Chondrocyte (in vitro differentiated cells): Measurements from ENCODE around the gene SLC25A39. TPM values are rescaled to one million over a fixed set of nuclear protein-coding genes. Genes with fewer than 3 reads are reported as not detected.

Source experiments
- DNase-seq: peaks from one replicate; pipeline ENCODE4 v3.0.0; 2021; ENCODE audit warnings: mixed read lengths, low spot score
- H3K27ac Mint-ChIP-seq: one replicate; pipeline ENCODE4 v1.8.0; 2021; ENCODE audit warnings: mild to moderate bottlenecking, moderate library complexity, mixed read lengths; ENCODE audit not compliant: unreplicated experiment
- H3K27me3 Mint-ChIP-seq: 2 replicates; pipeline ENCODE4 v1.8.0; 2021; ENCODE audit warnings: low read depth, mixed read lengths
- H3K36me3 Mint-ChIP-seq: 2 replicates; pipeline ENCODE4 v1.8.0; 2021; ENCODE audit warnings: low read depth, mixed read lengths
- H3K4me1 Mint-ChIP-seq: 2 replicates; pipeline ENCODE4 v1.8.0; 2021; ENCODE audit warnings: low read depth, mild to moderate bottlenecking, mixed read lengths
- H3K4me3 Mint-ChIP-seq: one replicate; pipeline ENCODE4 v1.8.0; 2021; ENCODE audit warnings: mild to moderate bottlenecking, moderate library complexity, mixed read lengths; ENCODE audit not compliant: unreplicated experiment
- H3K9me3 Mint-ChIP-seq: 2 replicates; pipeline ENCODE4 v1.8.0; 2021; ENCODE audit warnings: low read depth, mixed read lengths
- total RNA-seq: library from RNA; stranded (reverse); gene quantifications from 3 replicates; pipeline ENCODE4 v1.2.1, GENCODE V29; 2021
- TF ChIP-seq, protein P1 (sequence below): fragments of 200-600 bp; sonication (generic); IDR thresholded peaks from 2 replicates; pipeline ENCODE4 v1.5.0; 2021; ENCODE audit warnings: antibody characterized with exemption, mild to moderate bottlenecking, moderate library complexity

SLC25A39 gene
- total RNA-seq, 1 donor from 2014 or later = 84.1 TPM

- Mint-ChIP-seq H3K4me1 (no peaks in the 10 kb centered on the region), H3K4me3 (no peak overlapping the region), H3K27me3 (peaks cover 11% of the 10 kb centered on the region), H3K36me3 (no peaks in the 10 kb centered on the region), H3K9me3 (no peaks in the 10 kb centered on the region), H3K27ac (no peak overlapping the region)
- TF ChIP-seq, protein P1, sequence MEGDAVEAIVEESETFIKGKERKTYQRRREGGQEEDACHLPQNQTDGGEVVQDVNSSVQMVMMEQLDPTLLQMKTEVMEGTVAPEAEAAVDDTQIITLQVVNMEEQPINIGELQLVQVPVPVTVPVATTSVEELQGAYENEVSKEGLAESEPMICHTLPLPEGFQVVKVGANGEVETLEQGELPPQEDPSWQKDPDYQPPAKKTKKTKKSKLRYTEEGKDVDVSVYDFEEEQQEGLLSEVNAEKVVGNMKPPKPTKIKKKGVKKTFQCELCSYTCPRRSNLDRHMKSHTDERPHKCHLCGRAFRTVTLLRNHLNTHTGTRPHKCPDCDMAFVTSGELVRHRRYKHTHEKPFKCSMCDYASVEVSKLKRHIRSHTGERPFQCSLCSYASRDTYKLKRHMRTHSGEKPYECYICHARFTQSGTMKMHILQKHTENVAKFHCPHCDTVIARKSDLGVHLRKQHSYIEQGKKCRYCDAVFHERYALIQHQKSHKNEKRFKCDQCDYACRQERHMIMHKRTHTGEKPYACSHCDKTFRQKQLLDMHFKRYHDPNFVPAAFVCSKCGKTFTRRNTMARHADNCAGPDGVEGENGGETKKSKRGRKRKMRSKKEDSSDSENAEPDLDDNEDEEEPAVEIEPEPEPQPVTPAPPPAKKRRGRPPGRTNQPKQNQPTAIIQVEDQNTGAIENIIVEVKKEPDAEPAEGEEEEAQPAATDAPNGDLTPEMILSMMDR = no peak
- no peak for DNase-seq
Measured at GRCh38 chr17:44272954-44273353, 51.7 kb downstream of the SLC25A39 start.

DNA sequence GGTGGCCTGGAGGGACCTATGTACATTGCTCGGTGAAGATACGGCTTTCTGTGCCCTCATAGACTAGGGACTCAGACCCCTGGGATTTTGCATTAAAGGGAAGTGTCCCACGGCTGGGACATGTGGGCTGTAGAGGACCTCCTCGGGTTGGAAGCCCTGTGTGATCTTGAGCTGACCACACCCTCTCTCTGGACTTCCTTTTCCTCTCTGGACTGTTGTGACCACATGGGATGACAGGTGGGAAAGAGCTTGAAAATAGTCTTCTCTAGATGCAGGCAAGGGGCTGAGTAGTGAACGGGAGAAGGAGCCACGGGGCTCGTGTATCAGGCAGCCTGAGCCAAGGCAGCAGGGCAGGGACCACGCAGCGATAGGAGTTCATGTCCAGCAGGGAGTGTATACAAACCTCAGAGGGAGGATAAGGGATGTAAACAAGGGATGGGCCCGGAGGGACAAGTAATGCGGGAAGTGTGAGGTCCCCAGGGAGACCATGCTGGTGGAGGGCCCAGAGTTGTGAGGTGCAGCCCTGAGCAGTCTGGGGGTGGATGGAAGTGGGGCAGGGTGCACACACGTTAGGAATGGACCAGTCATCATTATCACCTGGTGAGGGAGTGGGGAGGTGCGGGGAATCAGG is 52.2 kb downstream of the SLC25A39 start:
- no peak overlapping the region for H3K4me3 Mint-ChIP-seq
- H3K4me1 Mint-ChIP-seq = no peaks in the 10 kb centered on the region
- no peaks in the 10 kb centered on the region for H3K36me3 Mint-ChIP-seq
- no peak overlapping the region for H3K27ac Mint-ChIP-seq
- TF ChIP-seq, protein P1 = no peak
- H3K27me3 Mint-ChIP-seq = peaks cover 11% of the 10 kb centered on the region
- no peaks in the 10 kb centered on the region for H3K9me3 Mint-ChIP-seq
- DNase-seq = no peak

Other genes starting within 250 kb of the SLC25A39 start
- 46.3 to 51.2 TPM (median 47.0 TPM) in 3 replicates for gene HDAC5, start 201.2 kb downstream of the SLC25A39 start, total RNA-seq
- 1.3 to 2.8 TPM (median 2.0 TPM) in 3 replicates for gene HROB, start 182.9 kb downstream of the SLC25A39 start, total RNA-seq
- not detected in 3 replicates for gene ASB16, start 154.1 kb downstream of the SLC25A39 start, total RNA-seq
- gene TMUB2, start 137.9 kb downstream of the SLC25A39 start, total RNA-seq = 34.8 to 37.3 TPM (median 35.9 TPM) in 3 replicates
- 79.7 to 100 TPM (median 93.4 TPM) in 3 replicates for gene ATXN7L3, start 124.9 kb downstream of the SLC25A39 start, total RNA-seq
- gene UBTF, start 105.1 kb downstream of the SLC25A39 start, total RNA-seq = 62.1 to 108 TPM (median 62.9 TPM) in 3 replicates
- gene SLC4A1, start 56.7 kb downstream of the SLC25A39 start, total RNA-seq = not detected in 3 replicates
- gene RUNDC3A, start 16.2 kb downstream of the SLC25A39 start, total RNA-seq = 0.40 to 0.77 TPM (median 0.77 TPM) in 3 replicates
- gene GRN, start 20.5 kb upstream of the SLC25A39 start, total RNA-seq = 340 to 401 TPM (median 342 TPM) in 3 replicates
- gene FAM171A2, start 39.0 kb upstream of the SLC25A39 start, total RNA-seq = 14.8 to 20.6 TPM (median 18.6 TPM) in 3 replicates
- 1.7 to 2.2 TPM (median 2.0 TPM) in 3 replicates for gene ITGA2B, start 64.8 kb upstream of the SLC25A39 start, total RNA-seq
- gene GPATCH8, start 178.6 kb upstream of the SLC25A39 start, total RNA-seq = 31.1 to 47.0 TPM (median 35.5 TPM) in 3 replicates
- 103 to 127 TPM (median 108 TPM) in 3 replicates for gene FZD2, start 232.7 kb upstream of the SLC25A39 start, total RNA-seq